OCI-LY7 (cell line): ENCODE data around the gene BCL11A. TPM values are rescaled to one million over a fixed set of nuclear protein-coding genes. Genes with fewer than 3 reads are reported as not detected.

Experiments used
- BruUV-seq: library from RNA; stranded (reverse); fragments of 400-500 nt; replicated peaks from 2 replicates; lab custom pipeline; 2021; lab: Mats Ljungman, UMichigan
- CTCF ChIA-PET: fragments of 300-600 bp; sonication (Branson Sonifier 250); formaldehyde crosslinking; loops from one replicate; lab custom pipeline; 2022; ENCODE audit warnings: antibody characterized with exemption; ENCODE audit not compliant: unreplicated experiment; lab: Charles Lee
- POLR2A ChIA-PET: fragments of 300-600 bp; sonication (Branson Sonifier 250); formaldehyde crosslinking; loops from one replicate; lab custom pipeline; 2022; ENCODE audit warnings: antibody characterized with exemption; lab: Charles Lee
- DNase-seq: peaks from one replicate; pipeline ENCODE4 v3.0.0-alpha.2; 2015; ENCODE audit warnings: low spot score
- H2AFZ ChIP-seq: fragments of 200-600 bp; sonication (generic), shearing (Covaris generic); 2 replicates; pipeline ENCODE4 v1.6.1; 2014; ENCODE audit warnings: mild to moderate bottlenecking, antibody characterized with exemption, low read length, moderate library complexity
- H3K27ac ChIP-seq: fragments of 200-600 bp; sonication (generic); 2 replicates; pipeline ENCODE4 v1.5.1; 2014; ENCODE audit warnings: mixed run types, low read depth, mild to moderate bottlenecking, moderate library complexity, low read length, inconsistent platforms; ENCODE audit not compliant: poor library complexity, severe bottlenecking
- H3K36me3 ChIP-seq: fragments of 200-600 bp; sonication (generic); 2 replicates; pipeline ENCODE4 v1.6.1; 2014; ENCODE audit warnings: mild to moderate bottlenecking, antibody characterized with exemption, low read length, moderate library complexity, mixed read lengths; ENCODE audit not compliant: insufficient read depth
- H3K4me1 ChIP-seq: fragments of 200-600 bp; sonication (generic); 2 replicates; pipeline ENCODE4 v1.5.1; 2014; ENCODE audit warnings: mild to moderate bottlenecking, low read length; ENCODE audit not compliant: insufficient read depth, poor library complexity, severe bottlenecking
- H3K4me2 ChIP-seq: fragments of 200-600 bp; sonication (generic); 2 replicates; pipeline ENCODE4 v1.6.1; 2014; ENCODE audit warnings: mild to moderate bottlenecking, low read length
- H3K4me3 ChIP-seq: fragments of 200-600 bp; sonication (generic); 2 replicates; pipeline ENCODE4 v1.5.1; 2014; ENCODE audit warnings: mild to moderate bottlenecking, low read depth, low read length; ENCODE audit not compliant: poor library complexity, severe bottlenecking
- H3K79me2 ChIP-seq: fragments of 200-600 bp; sonication (generic); 2 replicates; pipeline ENCODE4 v1.6.1; 2016; ENCODE audit warnings: low read depth, mild to moderate bottlenecking, low read length, moderate library complexity, mixed read lengths; ENCODE audit not compliant: insufficient read depth
- H3K9me2 ChIP-seq: fragments of 200-600 bp; sonication (generic); 2 replicates; pipeline ENCODE4 v1.6.1; 2016; ENCODE audit warnings: mild to moderate bottlenecking, low read length, mixed read lengths; ENCODE audit not compliant: insufficient read depth
- H3K9me3 ChIP-seq: fragments of 200-600 bp; sonication (generic); 2 replicates; pipeline ENCODE4 v1.6.1; 2014; ENCODE audit warnings: mild to moderate bottlenecking, mixed run types, low read length, mixed read lengths
- H4K20me1 ChIP-seq: fragments of 200-600 bp; sonication (generic); 2 replicates; pipeline ENCODE4 v1.6.1; 2014; ENCODE audit warnings: mild to moderate bottlenecking, antibody characterized with exemption, low read length, moderate library complexity, mixed read lengths; ENCODE audit not compliant: insufficient read depth
- EZH2phosphoT487 ChIP-seq: fragments of 200-600 bp; sonication (generic); IDR thresholded peaks from 2 replicates; pipeline ENCODE4 v1.6.1; 2018; ENCODE audit warnings: low read depth, borderline replicate concordance, mild to moderate bottlenecking, mixed run types, antibody characterized with exemption, low read length, moderate library complexity, mixed read lengths
- intact Hi-C: fragments of 100-400 bp; cut with micrococcal nuclease; formaldehyde crosslinking; loops from one replicate; pipeline ENCODE4 v1.10.0; 2022; ENCODE audit not compliant: unreplicated experiment
- total RNA-seq, 2 experiments: library from RNA; depleted of rRNA in 1 of 2; stranded (reverse); fragments of >200 nt in 1 of 2; shearing (Covaris generic) in 1 of 2; gene quantifications; 2 replicates each; pipeline ENCODE4 v1.2.3, GENCODE V29; 2014 to 2022
- TF ChIP-seq, protein P1 (sequence below): fragments of 200-600 bp; sonication (generic); conservative IDR thresholded peaks from 2 replicates; pipeline ENCODE4 v1.5.1; 2014; ENCODE audit warnings: mild to moderate bottlenecking, antibody characterized with exemption, low read length, moderate library complexity, mixed read lengths

BCL11A gene
- total RNA-seq, 2 experiments from 2014 or later: 64.3 to 167 TPM

DNA sequence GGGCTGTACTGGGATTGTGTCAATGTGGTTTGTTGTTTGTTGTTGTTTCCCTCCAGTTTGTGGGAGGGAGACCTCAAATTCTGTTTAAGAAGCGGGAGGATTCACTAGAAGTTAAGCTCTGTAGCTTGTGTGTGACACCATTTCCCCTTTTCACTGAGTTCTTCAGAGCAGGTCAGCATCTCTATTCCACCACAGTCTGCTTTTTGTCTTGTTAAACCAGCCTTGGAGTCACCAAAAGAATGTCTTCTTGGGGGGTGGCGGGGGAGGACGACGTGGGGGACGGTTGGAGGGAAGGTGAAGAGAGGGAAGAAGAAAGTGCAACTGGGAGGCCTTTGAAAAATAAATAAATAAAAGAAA lies 2.3 kb upstream of the BCL11A start:
- ChIA-PET CTCF (interaction anchor here (0.8 kb wide), 1 partner anchor 9 kb away, joined by 8 read pairs; no protein-coding TSS in a partner anchor), POLR2A (interaction anchor here (0.6 to 3.2 kb wide), 19 partner anchors 10 to 512 kb away, joined by 3 to 25 read pairs (median 4); no protein-coding TSS in a partner anchor)
- H2AFZ ChIP-seq: peak overlapping the region; percentile 71
- peak overlapping the region; percentile 100 for H3K4me2 ChIP-seq
- no peaks in the 10 kb centered on the region for H3K9me3 ChIP-seq
- peaks cover 17% of the 10 kb centered on the region for H3K4me1 ChIP-seq
- no peaks in the 10 kb centered on the region for H3K36me3 ChIP-seq
- H3K9me2 ChIP-seq: no peaks in the 10 kb centered on the region
- H3K4me3 ChIP-seq: peak overlapping the region; percentile 93
- peak; percentile 69 for DNase-seq
- TF ChIP-seq EZH2phosphoT487: no peak
- TF ChIP-seq, protein P1, sequence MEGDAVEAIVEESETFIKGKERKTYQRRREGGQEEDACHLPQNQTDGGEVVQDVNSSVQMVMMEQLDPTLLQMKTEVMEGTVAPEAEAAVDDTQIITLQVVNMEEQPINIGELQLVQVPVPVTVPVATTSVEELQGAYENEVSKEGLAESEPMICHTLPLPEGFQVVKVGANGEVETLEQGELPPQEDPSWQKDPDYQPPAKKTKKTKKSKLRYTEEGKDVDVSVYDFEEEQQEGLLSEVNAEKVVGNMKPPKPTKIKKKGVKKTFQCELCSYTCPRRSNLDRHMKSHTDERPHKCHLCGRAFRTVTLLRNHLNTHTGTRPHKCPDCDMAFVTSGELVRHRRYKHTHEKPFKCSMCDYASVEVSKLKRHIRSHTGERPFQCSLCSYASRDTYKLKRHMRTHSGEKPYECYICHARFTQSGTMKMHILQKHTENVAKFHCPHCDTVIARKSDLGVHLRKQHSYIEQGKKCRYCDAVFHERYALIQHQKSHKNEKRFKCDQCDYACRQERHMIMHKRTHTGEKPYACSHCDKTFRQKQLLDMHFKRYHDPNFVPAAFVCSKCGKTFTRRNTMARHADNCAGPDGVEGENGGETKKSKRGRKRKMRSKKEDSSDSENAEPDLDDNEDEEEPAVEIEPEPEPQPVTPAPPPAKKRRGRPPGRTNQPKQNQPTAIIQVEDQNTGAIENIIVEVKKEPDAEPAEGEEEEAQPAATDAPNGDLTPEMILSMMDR: no peak
- peaks cover 44% of the 10 kb centered on the region; the same call in 1 of the 2 replicates for H3K79me2 ChIP-seq
- BruUV-seq: no TSS peak
- intact Hi-C loops: loop anchor here (10.0 kb wide), 3 partner anchors 329 to 1479 kb away; partner anchors contain the start of gene REL
- H3K27ac ChIP-seq: peak overlapping the region; percentile 90
- H4K20me1 ChIP-seq: no peaks in the 10 kb centered on the region

DNA sequence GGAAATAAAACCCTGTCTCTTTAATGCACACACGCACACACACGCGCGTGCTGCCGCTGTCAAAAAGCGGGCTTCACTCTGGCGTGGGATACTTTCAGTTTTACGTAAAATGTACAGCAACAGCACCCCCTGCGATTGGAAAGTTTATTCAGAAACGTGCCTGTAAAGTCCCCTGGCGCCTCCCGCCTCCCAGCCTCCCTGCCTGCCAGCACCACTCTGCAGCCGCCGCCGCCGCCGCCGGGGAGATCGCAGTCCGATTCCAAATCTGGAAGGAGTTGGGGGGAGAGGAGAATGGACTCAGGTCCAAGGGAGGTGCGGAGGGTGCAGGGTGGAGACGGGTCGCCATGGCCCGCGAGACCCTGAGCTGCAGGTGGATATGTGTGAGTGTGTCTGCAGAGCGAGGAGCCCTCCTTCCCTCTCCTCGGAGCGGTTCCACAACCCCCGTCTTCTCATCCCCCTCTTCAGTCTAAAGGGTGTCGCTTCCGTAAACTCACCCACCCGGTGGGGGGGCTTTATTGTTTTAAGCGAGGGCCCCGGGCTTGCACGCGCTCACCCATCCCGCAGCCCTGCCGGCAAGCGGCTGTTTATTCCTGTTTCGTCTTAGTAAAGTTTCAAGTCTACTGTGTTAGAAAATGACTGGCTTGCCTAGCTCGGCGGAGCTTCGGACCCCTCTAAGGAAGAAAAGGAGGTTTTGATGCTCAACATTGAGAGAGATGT lies 1.8 kb upstream of the BCL11A start:
- H3K4me1 ChIP-seq: peaks cover 17% of the 10 kb centered on the region
- POLR2A ChIA-PET: interaction anchor here (0.7 to 3.2 kb wide), 13 partner anchors 9 to 250 kb away, joined by 3 to 25 read pairs (median 4); no protein-coding TSS in a partner anchor
- peak overlapping the region; percentile 93 for H3K4me3 ChIP-seq

More for the DNA sequence above, 1.8 kb upstream of the BCL11A start:
- Histone ChIP-seq H2AFZ (peak overlapping the region; percentile 71), H3K27ac (peak overlapping the region; percentile 90), H3K9me3 (no peaks in the 10 kb centered on the region), H3K4me2 (peak overlapping the region; percentile 100), H3K36me3 (no peaks in the 10 kb centered on the region), H4K20me1 (no peaks in the 10 kb centered on the region), H3K79me2 (peaks cover 49% of the 10 kb centered on the region; the same call in 1 of the 2 replicates), H3K9me2 (no peaks in the 10 kb centered on the region)
- no peak for TF ChIP-seq EZH2phosphoT487
- TF ChIP-seq, protein P1: peak; percentile 76
- BruUV-seq: no TSS peak
- DNase-seq: peak; percentile 89
- CTCF ChIA-PET: interaction anchor here (0.8 kb wide), 1 partner anchor 9 kb away, joined by 8 read pairs; no protein-coding TSS in a partner anchor
- intact Hi-C loops: loop anchor here (10.0 kb wide), 3 partner anchors 330 to 1480 kb away; partner anchors contain the start of gene REL
